ENCODE results near the gene JAKMIP3. TPM values are rescaled to one million over a fixed set of nuclear protein-coding genes. Genes with fewer than 3 reads are reported as not detected.
"Not testable (repeated sequence)": the region's sequence is repeated elsewhere in the genome, so short reads cannot be mapped to it uniquely, and the experiment has no call there.

The JAKMIP3 gene
- total and polyA plus RNA-seq, 2 donors (not counting 1 experiment from before 2014, with no cell fraction given), result 0.17 to 0.21 TPM

GRCh38 chr10:132078746-132079345, 13.1 kb downstream of the JAKMIP3 start:
- Histone ChIP-seq H3K79me2 (ENCODE audit: control insufficient read depth, insufficient read depth, low read length) (no peaks in the 10 kb centered on the region), H3K4me1 (ENCODE audit: control insufficient read depth in 2 of 2, insufficient read depth in 2 of 2, low read length in 2 of 2) (no peaks in the 10 kb centered on the region), H3K9me3 (ENCODE audit: control extremely low read depth in 1 of 3, control insufficient read depth in 2 of 3, insufficient read depth in 1 of 3, low read length in 2 of 3) (peaks cover 0 to 10% (median 0%) of the 10 kb centered on the region in 3 donors), H3K27ac (ENCODE audit: low read length in 2 of 2) (no peak overlapping the region), H3K4me3 (ENCODE audit: control extremely low read depth in 1 of 5, extremely low read depth in 1 of 5, insufficient read depth in 1 of 5, low read depth in 2 of 5, low read length in 4 of 5) (no peak overlapping the region), H2AFZ (ENCODE audit: insufficient read depth, low read depth, low read length, poor library complexity, severe bottlenecking) (no peak overlapping the region), H4K20me1 (ENCODE audit: control insufficient read depth, insufficient read depth, low read length, poor library complexity, severe bottlenecking) (no peaks in the 10 kb centered on the region), H3K36me3 (replicated peaks in 1 of 2; ENCODE audit: control extremely low read depth in 1 of 2, control insufficient read depth in 1 of 2, extremely low read depth in 1 of 2, insufficient read depth in 2 of 2, low read length in 1 of 2) (no peaks in the 10 kb centered on the region), H3K4me2 (replicated peaks; ENCODE audit: low read depth, low read length, poor library complexity, severe bottlenecking) (no peak overlapping the region), H3K9ac (ENCODE audit: low read length) (no peak overlapping the region), H3K27me3 (replicated peaks in 1 of 4; ENCODE audit: control extremely low read depth in 1 of 4, control insufficient read depth in 3 of 4, insufficient read depth in 4 of 4, low read length in 3 of 4) (no peaks in the 10 kb centered on the region)
- DNase-seq (no peak), ATAC-seq (ENCODE audit: low read depth) (no peak)
- 79% methylated on average over 29 of the region's 30 CpGs for WGBS (ENCODE audit: insufficient coverage)
- peaks cover 18% of the 10 kb centered on the region for H3K27me3 Mint-ChIP-seq
- no peak overlapping the region for H3K27ac Mint-ChIP-seq
- TF ChIP-seq EZH2 (IDR thresholded peaks at IDR 0.05; ENCODE audit: borderline replicate concordance, insufficient read depth, low read depth, low read length, poor library complexity, severe bottlenecking) (no peak), CTCF (IDR thresholded peaks at IDR 0.05) (no peak)
- intact Hi-C loops (cut with micrococcal nuclease), result no loop called here
- H3K4me3 Mint-ChIP-seq, result no peak overlapping the region
- POLR2A ChIA-PET, result no interaction called here
- CTCF ChIA-PET, result no interaction called here
- H3K4me1 Mint-ChIP-seq, result no peaks in the 10 kb centered on the region
- H3K9me3 Mint-ChIP-seq (ENCODE audit: insufficient read depth), result peaks cover 4% of the 10 kb centered on the region

GRCh38 chr10:132084384-132084783, 18.6 kb downstream of the JAKMIP3 start:
- POLR2A ChIA-PET; H3K9me3 Mint-ChIP-seq (ENCODE audit: insufficient read depth); H3K9me3 ChIP-seq (ENCODE audit: control extremely low read depth in 1 of 3, control insufficient read depth in 2 of 3, insufficient read depth in 1 of 3, low read length in 2 of 3); H3K27ac Mint-ChIP-seq; DNase-seq; H3K9ac ChIP-seq (ENCODE audit: low read length); H3K4me2 ChIP-seq (replicated peaks; ENCODE audit: low read depth, low read length, poor library complexity, severe bottlenecking); H3K4me3 Mint-ChIP-seq; H4K20me1 ChIP-seq (ENCODE audit: control insufficient read depth, insufficient read depth, low read length, poor library complexity, severe bottlenecking); ATAC-seq (ENCODE audit: low read depth); CTCF ChIA-PET; H2AFZ ChIP-seq (ENCODE audit: insufficient read depth, low read depth, low read length, poor library complexity, severe bottlenecking); intact Hi-C loops (cut with micrococcal nuclease); H3K4me1 ChIP-seq (ENCODE audit: control insufficient read depth in 2 of 2, insufficient read depth in 2 of 2, low read length in 2 of 2); H3K27me3 ChIP-seq (replicated peaks in 1 of 4; ENCODE audit: control extremely low read depth in 1 of 4, control insufficient read depth in 3 of 4, insufficient read depth in 4 of 4, low read length in 3 of 4); H3K79me2 ChIP-seq (ENCODE audit: control insufficient read depth, insufficient read depth, low read length); H3K4me1 Mint-ChIP-seq; H3K36me3 ChIP-seq (replicated peaks in 1 of 2; ENCODE audit: control extremely low read depth in 1 of 2, control insufficient read depth in 1 of 2, extremely low read depth in 1 of 2, insufficient read depth in 2 of 2, low read length in 1 of 2); H3K4me3 ChIP-seq (ENCODE audit: control extremely low read depth in 1 of 5, extremely low read depth in 1 of 5, insufficient read depth in 1 of 5, low read depth in 2 of 5, low read length in 4 of 5); H3K27ac ChIP-seq (ENCODE audit: low read length in 2 of 2): not testable (repeated sequence)
- no CpG with 5 or more reads among the region's 2 CpGs for WGBS (ENCODE audit: insufficient coverage)
- peaks cover 12% of the 10 kb centered on the region for H3K27me3 Mint-ChIP-seq

- H3K4me2 ChIP-seq (replicated peaks; ENCODE audit: low read depth, low read length, poor library complexity, severe bottlenecking); H3K79me2 ChIP-seq (ENCODE audit: control insufficient read depth, insufficient read depth, low read length); H3K4me3 Mint-ChIP-seq; H3K27ac Mint-ChIP-seq; H3K9ac ChIP-seq (ENCODE audit: low read length); H3K36me3 ChIP-seq (replicated peaks in 1 of 2; ENCODE audit: control extremely low read depth in 1 of 2, control insufficient read depth in 1 of 2, extremely low read depth in 1 of 2, insufficient read depth in 2 of 2, low read length in 1 of 2); H3K27me3 ChIP-seq (replicated peaks in 1 of 4; ENCODE audit: control extremely low read depth in 1 of 4, control insufficient read depth in 3 of 4, insufficient read depth in 4 of 4, low read length in 3 of 4); H2AFZ ChIP-seq (ENCODE audit: insufficient read depth, low read depth, low read length, poor library complexity, severe bottlenecking); H3K27ac ChIP-seq (ENCODE audit: low read length in 2 of 2); H3K9me3 Mint-ChIP-seq (ENCODE audit: insufficient read depth); H3K4me1 ChIP-seq (ENCODE audit: control insufficient read depth in 2 of 2, insufficient read depth in 2 of 2, low read length in 2 of 2); intact Hi-C loops (cut with micrococcal nuclease); H3K4me1 Mint-ChIP-seq; H4K20me1 ChIP-seq (ENCODE audit: control insufficient read depth, insufficient read depth, low read length, poor library complexity, severe bottlenecking); POLR2A ChIA-PET; CTCF ChIA-PET; ATAC-seq (ENCODE audit: low read depth); H3K4me3 ChIP-seq (ENCODE audit: control extremely low read depth in 1 of 5, extremely low read depth in 1 of 5, insufficient read depth in 1 of 5, low read depth in 2 of 5, low read length in 4 of 5); DNase-seq: not testable (repeated sequence)
- peaks cover 29% of the 10 kb centered on the region for H3K27me3 Mint-ChIP-seq
- WGBS (ENCODE audit: insufficient coverage), result 92% methylated on average over 8 of the region's 10 CpGs
- H3K9me3 ChIP-seq (ENCODE audit: control extremely low read depth in 1 of 3, control insufficient read depth in 2 of 3, insufficient read depth in 1 of 3, low read length in 2 of 3), result peaks cover 0 to 14% (median 0%) of the 10 kb centered on the region in 3 donors
These were observed 27.5 kb downstream of the JAKMIP3 start for GRCh38 chr10:132093236-132093635.
